GM19463 (cell line): Measurements from ENCODE around the gene MPND.

Experiments used
- ATAC-seq: cut with Tn5 transposase; IDR thresholded peaks from one replicate; pipeline ENCODE4 v1.9.1; 2021; ENCODE audit warnings: mild to moderate bottlenecking, moderate library complexity; ENCODE audit not compliant: unreplicated experiment

Gene MPND

GRCh38 chr19:4376028-4376670 is 32.8 kb downstream of the MPND start:
- ATAC-seq, result no peak

- ATAC-seq, result no peak
Measured at GRCh38 chr19:4376671-4376990, 33.3 kb downstream of the MPND start.

DNA sequence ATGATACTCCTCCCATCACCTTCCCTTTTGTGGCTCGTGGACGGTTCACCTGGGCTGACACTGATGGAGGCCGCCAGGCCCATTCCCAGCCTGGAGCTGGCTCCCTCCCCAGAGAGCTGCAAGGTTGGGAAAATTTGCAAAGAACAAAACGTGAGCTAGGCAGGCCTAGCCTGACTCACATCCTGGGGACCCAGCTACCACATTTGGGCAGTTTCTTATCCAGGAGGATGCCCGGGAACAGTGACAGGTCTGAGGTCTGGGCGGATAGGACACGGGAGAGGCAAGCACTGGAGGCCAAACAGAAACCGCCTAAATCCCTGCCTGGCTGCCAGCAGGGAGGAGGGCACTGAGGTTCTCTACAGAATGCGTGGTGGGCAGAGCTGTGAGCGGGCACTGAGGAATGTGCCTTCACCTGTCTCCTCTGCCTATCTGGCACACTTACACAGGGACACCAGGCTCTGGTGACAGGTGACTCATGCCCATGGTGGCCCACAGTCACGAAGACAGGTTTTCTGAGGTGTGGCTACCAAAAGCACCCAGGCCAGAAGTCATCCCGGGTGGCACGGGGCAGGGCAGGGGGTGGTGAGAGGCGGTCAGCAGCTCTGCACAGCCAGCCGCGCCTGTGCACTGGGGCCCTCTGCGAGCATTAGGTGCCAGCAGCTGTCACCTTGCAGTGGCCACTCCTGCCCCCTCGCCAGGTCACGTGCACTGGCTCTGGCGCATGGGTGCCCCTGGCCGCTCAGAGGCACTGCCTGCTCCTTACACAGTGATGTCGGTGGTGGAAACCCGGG is 33.8 kb downstream of the MPND start:
- ATAC-seq, result no peak

DNA sequence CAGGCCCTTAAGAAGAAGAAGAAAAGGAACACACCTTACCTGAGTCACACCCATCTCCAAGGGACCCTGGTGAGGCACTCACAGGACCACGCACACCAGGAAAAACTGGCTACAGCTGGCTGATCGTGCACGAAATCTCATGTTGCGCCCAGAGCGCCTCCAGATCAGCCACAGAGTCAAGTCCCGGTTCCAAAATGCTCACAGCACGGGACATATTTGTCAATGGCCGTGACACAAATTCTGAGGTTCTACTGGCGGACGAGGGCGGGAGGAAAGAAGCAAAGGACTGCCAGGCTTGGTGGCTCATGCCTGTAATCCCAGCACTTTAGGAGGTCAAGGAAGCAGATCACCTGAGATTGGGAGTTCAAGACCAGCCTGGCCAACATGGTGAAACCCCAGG is 35.5 kb downstream of the MPND start:
- ATAC-seq, result no peak

DNA sequence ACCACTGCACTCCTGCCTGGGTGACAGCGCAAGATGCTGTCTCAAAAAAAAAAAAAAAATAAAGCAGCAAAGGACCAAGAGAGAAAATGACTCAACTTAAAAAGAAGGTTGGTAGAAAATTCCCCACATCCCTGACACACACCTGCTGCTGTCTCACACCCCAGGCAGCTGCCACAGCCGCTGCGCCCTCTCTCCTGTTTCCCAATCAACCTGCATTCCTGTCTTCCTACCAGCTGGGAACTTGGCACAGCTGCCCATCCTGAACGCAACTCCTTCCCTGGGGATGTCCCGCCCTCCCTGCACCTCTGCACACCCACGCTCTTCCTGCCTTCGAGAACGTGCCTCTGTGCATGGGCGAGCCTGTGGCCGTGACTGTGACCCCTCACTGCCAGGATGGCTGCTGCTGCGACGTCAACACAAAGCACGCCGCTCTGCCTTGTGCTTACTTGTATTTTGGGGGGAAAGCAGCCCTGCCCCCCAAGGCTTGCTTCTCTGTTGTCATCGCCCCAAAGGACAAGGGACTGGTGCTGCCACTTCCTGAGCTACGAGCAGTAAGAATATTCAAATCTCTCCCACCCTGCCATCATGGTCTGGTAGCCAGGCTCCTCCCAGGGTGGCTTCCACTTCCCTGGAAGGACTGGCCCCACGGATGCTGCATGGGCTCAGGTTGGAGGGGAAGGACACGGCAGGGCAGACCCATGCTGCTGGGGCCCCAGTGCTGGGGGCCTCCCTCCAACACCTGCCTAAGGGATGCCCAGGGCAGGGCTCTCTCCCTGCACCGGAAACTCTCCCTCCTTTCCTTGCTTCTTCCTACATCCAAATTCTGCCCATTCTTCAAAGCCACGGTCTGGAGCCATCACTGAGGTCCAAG is 36.3 kb downstream of the MPND start:
- peak; percentile 36 for ATAC-seq

GRCh38 chr19:4380254-4380727 is 36.9 kb downstream of the MPND start:
- no peak for ATAC-seq

DNA sequence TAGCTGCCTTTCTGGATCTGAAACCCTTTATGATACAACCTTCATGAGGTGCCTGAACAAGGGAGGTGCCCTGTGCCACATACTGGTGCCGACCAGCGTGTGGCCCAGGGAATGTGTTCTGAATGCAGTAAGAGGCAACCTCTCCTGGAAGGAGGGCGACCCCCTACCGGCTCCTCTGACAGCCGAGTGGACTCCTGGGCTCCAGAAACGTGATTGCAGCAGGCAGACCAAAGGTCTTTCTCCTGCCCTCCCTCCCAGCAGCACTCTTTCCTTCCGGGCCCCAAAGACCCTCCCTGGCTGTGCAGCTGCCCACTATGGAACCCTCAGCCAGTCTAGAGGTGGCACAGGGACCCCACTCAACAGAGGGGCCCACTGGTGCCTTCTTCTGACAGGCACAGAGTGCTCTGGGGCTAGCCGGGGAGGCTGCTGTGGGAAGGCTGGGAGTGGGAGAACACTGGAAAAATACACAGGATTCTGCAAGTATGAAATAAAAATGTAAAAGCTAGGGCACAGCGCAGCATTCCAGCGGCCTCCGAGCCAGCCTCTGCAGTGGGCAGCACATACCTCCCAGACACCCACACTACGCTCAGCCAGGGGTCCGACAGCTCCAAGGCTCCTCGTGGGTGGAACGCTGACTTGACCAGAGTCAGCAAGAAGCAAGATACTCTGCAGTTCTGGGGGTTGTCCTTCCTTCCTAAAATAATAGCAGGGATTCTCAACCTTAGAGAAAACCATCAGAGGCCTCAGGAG is 42.1 kb downstream of the MPND start:
- no peak for ATAC-seq

GRCh38 chr19:4386041-4386782 is 42.9 kb downstream of the MPND start:
- ATAC-seq, result no peak

GRCh38 chr19:4388337-4389063 is 45.1 kb downstream of the MPND start:
- no peak for ATAC-seq

DNA sequence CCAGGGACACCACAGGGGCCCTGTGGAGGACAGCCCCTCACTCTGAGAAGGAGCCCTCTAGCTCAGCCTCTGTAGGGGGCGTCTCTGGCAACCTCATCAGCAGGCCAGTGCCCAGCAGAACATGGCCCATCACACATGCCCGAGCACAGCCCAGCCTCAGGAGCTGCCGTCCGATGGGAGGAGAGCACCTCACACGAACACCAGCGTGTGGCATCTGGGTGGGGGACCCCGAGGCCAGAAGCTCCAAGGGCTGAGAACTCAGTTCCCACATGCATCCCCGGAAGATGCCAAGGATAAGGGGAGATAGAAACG is 45.7 kb downstream of the MPND start:
- ATAC-seq, result no peak

- no peak for ATAC-seq
Measured at GRCh38 chr19:4389511-4390016, 46.2 kb downstream of the MPND start.

DNA sequence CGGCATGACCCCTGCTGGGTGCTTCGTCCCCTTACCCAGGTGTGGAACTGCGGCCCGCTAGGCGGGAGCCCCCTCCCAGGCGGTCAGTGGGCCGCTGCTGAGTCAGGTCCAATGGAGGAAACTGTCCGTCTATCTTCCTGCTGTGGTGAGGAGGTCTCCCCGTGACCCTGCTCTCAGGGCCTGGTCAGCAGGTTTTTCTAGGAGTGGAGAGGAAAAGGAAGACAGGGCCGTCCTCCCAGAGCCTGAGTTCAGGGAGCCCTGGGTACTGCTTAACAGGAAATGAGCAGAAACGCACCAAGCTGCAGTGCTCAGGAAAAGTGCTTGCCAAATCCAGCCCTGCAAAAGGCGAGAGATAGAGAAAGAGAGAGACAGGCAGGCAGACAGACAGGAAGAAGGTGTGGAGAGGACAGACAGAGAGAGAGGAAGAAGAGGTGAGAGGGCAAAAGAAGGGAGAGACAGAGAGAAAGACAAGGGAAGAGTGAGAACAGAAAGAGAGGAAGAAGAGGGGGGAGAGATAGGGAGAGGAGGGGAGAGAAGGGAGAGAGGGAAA is 46.7 kb downstream of the MPND start:
- no peak for ATAC-seq

DNA sequence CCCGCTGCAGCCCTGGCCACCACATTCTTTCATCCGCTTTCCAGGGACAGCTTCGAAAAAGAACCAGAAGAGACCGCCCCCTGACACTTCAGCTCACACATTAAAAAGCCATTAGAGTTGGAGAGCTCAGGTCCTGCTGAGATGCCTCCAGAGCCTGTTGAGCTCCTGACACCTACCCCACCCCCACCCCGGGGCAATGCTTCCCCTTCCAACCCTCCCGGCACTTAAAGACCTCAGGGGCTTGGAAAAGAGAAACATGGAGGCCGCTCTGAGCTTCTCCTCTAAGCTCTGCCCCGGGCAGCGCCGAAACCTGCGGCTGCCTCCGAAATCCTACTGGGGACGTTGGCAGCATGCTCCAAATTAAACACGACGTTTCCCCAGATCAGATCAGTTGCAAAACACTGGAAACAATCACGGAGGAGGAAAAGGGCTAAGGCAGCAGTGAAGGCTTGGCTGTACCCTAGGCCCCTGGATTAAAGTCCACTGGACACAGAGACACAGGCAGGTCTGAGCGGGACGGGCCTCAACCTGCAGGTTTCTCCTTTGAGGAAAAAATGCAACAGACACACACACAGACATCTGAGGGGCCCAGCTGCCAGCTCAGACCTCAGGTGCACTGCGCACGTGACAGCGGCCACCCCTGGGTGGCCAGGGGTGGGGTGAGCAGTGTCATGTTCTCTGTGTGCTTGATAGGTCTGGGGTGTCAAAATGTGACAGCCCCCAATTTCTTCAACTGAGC is 47.4 kb downstream of the MPND start:
- no peak for ATAC-seq

DNA sequence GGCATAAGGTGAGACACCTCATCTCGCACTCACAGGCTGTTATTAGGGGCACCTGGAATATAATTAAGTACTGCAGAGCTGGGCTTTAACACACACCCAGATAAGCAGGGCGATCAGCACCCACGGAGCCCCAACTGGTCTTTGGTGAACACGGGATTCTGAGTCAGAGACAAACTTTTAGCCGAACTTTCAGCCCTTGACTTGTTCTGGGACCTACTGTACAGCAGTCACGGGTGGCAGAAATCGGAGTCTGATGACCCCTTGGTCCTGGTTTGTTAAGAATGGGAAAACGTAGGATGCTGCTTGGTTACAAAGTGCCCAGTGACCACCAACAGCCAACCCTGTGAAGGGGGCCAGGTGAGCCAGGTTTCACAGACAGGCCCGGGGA is 47.9 kb downstream of the MPND start:
- no peak for ATAC-seq

DNA sequence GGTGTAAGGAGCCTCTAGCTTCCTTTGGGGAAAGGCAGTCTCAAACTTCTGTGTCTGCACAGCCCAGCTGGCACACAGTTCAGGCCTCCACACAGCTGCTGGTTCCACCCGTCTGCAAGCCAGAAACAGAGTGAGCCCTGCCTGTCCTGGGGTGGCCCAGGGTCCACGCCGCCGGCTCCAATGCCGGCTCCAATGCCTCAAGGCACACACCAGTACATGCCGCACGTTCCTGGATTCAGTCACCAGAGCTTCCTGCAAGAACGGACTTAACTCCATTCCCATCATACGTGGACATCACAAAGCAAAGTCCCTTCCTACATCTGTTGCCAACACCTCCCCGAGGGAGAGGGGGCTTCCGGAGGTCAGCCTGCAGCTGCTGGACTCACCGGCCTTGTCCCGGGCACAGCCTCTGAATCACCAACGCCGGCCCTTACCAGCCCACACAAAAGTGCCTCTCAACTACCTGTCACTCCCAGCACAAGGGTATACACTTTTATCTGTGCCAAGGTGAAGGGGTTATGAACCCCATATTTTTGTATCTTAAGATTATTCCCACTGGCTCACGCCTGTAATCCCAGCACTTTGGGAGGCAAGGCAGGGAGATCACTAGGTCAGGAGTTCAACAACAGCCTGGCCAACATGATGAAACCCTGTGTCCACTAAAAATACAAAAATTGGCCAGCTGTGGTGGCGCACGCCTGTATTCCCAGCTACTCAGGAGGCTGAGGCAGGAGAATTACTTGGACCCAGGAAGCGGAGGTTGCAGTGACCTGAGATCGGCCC is 48.5 kb downstream of the MPND start:
- ATAC-seq, result no peak

- ATAC-seq, result no peak
Measured at GRCh38 chr19:4393947-4394590, 50.7 kb downstream of the MPND start.
